Measurements from ENCODE around the gene RNU6-9.

RNU6-9 gene

GRCh38 chr19:926589-927350, 33.5 kb downstream of the RNU6-9 start:
- no peaks in the 10 kb centered on the region for H3K27me3 Mint-ChIP-seq
- peaks cover 3% of the 10 kb centered on the region for H3K4me1 Mint-ChIP-seq (ENCODE audit: low read depth)
- H3K36me3 Mint-ChIP-seq, result no peaks in the 10 kb centered on the region
- no peak overlapping the region for H3K27ac Mint-ChIP-seq
- peak overlapping the region; percentile 77 for H3K4me3 Mint-ChIP-seq
- H3K9me3 Mint-ChIP-seq (ENCODE audit: low read depth), result no peaks in the 10 kb centered on the region

GRCh38 chr19:927351-927779, 34.1 kb downstream of the RNU6-9 start:
- H3K27me3 Mint-ChIP-seq, result no peaks in the 10 kb centered on the region
- H3K36me3 Mint-ChIP-seq, result no peaks in the 10 kb centered on the region
- no peaks in the 10 kb centered on the region for H3K9me3 Mint-ChIP-seq (ENCODE audit: low read depth)
- no peak overlapping the region for H3K4me3 Mint-ChIP-seq
- H3K4me1 Mint-ChIP-seq (ENCODE audit: low read depth), result peaks cover 6% of the 10 kb centered on the region
- no peak overlapping the region for H3K27ac Mint-ChIP-seq

GRCh38 chr19:927780-928401, 34.6 kb downstream of the RNU6-9 start:
- H3K4me1 Mint-ChIP-seq (ENCODE audit: low read depth), result peaks cover 9% of the 10 kb centered on the region
- H3K27me3 Mint-ChIP-seq, result no peaks in the 10 kb centered on the region
- no peaks in the 10 kb centered on the region for H3K9me3 Mint-ChIP-seq (ENCODE audit: low read depth)
- H3K27ac Mint-ChIP-seq, result no peak overlapping the region
- no peak overlapping the region for H3K4me3 Mint-ChIP-seq
- no peaks in the 10 kb centered on the region for H3K36me3 Mint-ChIP-seq

- H3K27ac Mint-ChIP-seq, result no peak overlapping the region
These were observed 35.4 kb downstream of the RNU6-9 start for GRCh38 chr19:928471-929202.

GRCh38 chr19:929203-929890, 36.1 kb downstream of the RNU6-9 start:
- H3K36me3 Mint-ChIP-seq, result no peaks in the 10 kb centered on the region
- H3K27me3 Mint-ChIP-seq, result no peaks in the 10 kb centered on the region
- H3K4me3 Mint-ChIP-seq, result no peak overlapping the region
- H3K4me1 Mint-ChIP-seq (ENCODE audit: low read depth), result peaks cover 10% of the 10 kb centered on the region
- H3K9me3 Mint-ChIP-seq (ENCODE audit: low read depth), result no peaks in the 10 kb centered on the region
- no peak overlapping the region for H3K27ac Mint-ChIP-seq

More at GRCh38 chr19:928471-929202, 35.4 kb downstream of the RNU6-9 start:
- Mint-ChIP-seq H3K27me3 (no peaks in the 10 kb centered on the region), H3K4me3 (no peak overlapping the region), H3K36me3 (no peaks in the 10 kb centered on the region), H3K4me1 (ENCODE audit: low read depth) (peaks cover 10% of the 10 kb centered on the region), H3K9me3 (ENCODE audit: low read depth) (no peaks in the 10 kb centered on the region)

DNA sequence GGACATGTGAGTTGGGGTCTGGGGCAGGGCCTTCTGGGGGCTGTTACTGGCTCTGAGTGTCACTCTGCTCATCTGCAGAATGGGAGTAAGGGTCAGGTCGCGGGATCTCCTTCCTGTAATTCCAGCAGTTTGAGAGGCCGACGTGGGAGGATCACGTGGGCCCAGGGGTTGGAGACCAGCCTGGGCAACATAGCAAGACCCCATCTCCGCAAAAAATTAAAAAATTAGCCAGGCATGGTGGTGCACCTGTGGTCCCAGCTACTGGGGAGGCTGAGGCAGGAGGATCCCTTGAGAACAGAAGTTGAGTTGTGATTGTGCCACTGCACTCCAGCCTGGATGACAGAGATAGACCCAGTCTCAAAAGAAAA, 36.6 kb downstream of the RNU6-9 start:
- H3K27ac Mint-ChIP-seq, result no peak overlapping the region
- H3K4me1 Mint-ChIP-seq (ENCODE audit: low read depth), result peaks cover 10% of the 10 kb centered on the region
- H3K36me3 Mint-ChIP-seq, result no peaks in the 10 kb centered on the region

GRCh38 chr19:931860-932647, 38.8 kb downstream of the RNU6-9 start:
- Mint-ChIP-seq H3K4me1 (ENCODE audit: low read depth) (peaks cover 12% of the 10 kb centered on the region), H3K36me3 (no peaks in the 10 kb centered on the region), H3K9me3 (ENCODE audit: low read depth) (no peaks in the 10 kb centered on the region), H3K4me3 (peak overlapping the region; percentile 32), H3K27ac (no peak overlapping the region), H3K27me3 (no peaks in the 10 kb centered on the region)

More for the DNA sequence above, 36.6 kb downstream of the RNU6-9 start:
- Mint-ChIP-seq H3K27me3 (no peaks in the 10 kb centered on the region), H3K9me3 (ENCODE audit: low read depth) (no peaks in the 10 kb centered on the region), H3K4me3 (no peak overlapping the region)

- H3K4me3 Mint-ChIP-seq, result peak overlapping the region; percentile 62
These were observed 39.6 kb downstream of the RNU6-9 start for GRCh38 chr19:932648-933552.

GRCh38 chr19:933553-933882, 40.2 kb downstream of the RNU6-9 start:
- Mint-ChIP-seq H3K4me1 (ENCODE audit: low read depth) (peaks cover 21% of the 10 kb centered on the region), H3K27ac (no peak overlapping the region), H3K4me3 (no peak overlapping the region), H3K27me3 (no peaks in the 10 kb centered on the region), H3K9me3 (ENCODE audit: low read depth) (no peaks in the 10 kb centered on the region), H3K36me3 (no peaks in the 10 kb centered on the region)

More at GRCh38 chr19:932648-933552, 39.6 kb downstream of the RNU6-9 start:
- H3K9me3 Mint-ChIP-seq (ENCODE audit: low read depth), result no peaks in the 10 kb centered on the region
- peaks cover 18% of the 10 kb centered on the region for H3K4me1 Mint-ChIP-seq (ENCODE audit: low read depth)
- no peak overlapping the region for H3K27ac Mint-ChIP-seq
- H3K36me3 Mint-ChIP-seq, result no peaks in the 10 kb centered on the region
- H3K27me3 Mint-ChIP-seq, result no peaks in the 10 kb centered on the region

DNA sequence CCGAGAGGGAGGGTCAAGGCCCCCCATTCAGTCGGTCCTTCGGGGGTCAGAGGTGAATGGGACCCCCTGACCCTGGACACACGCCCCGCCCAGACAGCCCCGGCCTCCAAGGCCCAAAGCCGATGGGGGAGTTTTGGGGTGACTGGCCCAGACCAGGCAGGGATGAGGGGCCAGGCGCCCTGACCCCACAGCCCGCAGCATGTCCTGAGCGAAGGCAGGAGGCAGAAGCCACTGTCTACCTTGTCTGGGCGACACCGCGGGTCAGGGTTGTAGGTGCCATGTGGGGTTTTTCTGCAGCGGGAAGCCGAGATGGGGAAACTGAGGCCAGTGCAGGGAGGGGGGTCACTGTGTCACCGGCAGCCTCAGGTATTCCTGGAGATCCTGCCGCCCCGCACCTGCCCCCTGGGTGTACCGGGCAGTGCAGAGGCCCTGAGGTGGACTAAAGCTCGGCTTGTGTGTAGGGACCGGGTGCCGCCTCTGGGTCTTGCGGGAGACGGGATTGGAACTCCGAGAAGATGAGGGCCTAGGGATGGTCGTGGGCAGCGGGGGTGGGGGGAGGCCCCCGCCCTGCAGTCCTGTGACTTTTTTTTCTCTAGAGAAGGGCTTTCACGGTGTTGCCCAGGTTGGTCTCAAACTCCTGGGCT, 41.0 kb downstream of the RNU6-9 start:
- Mint-ChIP-seq H3K9me3 (ENCODE audit: low read depth) (no peaks in the 10 kb centered on the region), H3K4me1 (ENCODE audit: low read depth) (peaks cover 23% of the 10 kb centered on the region), H3K27ac (no peak overlapping the region), H3K4me3 (no peak overlapping the region), H3K27me3 (no peaks in the 10 kb centered on the region), H3K36me3 (no peaks in the 10 kb centered on the region)

DNA sequence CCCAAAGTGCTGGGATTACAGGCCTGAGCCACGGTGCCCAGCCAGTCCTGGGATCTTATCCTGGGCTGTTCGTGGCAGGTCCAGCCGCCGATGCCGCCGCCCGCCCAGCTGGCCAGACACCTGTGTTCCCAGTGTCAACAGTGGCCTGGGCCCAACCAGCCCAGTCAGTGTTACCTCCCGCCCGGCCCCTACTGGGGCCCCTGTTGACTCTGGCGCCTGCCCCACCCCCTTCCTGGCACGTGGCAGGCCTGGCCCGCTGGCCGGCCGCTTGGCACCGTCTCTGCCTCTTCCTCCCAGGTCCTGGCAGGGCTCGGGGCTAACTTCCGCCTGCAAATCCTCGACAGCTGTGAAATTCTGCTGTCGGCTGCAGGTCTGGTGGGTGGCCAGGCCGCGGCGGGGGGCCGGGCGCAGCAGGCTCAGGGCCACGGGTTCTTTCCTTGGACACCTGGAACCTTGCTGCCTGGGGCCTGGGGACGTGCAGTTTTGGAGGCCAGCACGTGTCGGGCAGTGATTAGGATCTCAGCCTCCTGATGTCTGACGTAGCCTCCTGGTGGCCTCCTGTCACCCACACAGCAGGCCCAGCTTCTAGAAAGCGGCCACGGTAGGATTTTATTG, 41.7 kb downstream of the RNU6-9 start:
- H3K27me3 Mint-ChIP-seq, result no peaks in the 10 kb centered on the region
- peaks cover 28% of the 10 kb centered on the region for H3K4me1 Mint-ChIP-seq (ENCODE audit: low read depth)
- H3K9me3 Mint-ChIP-seq (ENCODE audit: low read depth), result no peaks in the 10 kb centered on the region
- no peak overlapping the region for H3K27ac Mint-ChIP-seq
- H3K36me3 Mint-ChIP-seq, result no peaks in the 10 kb centered on the region
- H3K4me3 Mint-ChIP-seq, result no peak overlapping the region

DNA sequence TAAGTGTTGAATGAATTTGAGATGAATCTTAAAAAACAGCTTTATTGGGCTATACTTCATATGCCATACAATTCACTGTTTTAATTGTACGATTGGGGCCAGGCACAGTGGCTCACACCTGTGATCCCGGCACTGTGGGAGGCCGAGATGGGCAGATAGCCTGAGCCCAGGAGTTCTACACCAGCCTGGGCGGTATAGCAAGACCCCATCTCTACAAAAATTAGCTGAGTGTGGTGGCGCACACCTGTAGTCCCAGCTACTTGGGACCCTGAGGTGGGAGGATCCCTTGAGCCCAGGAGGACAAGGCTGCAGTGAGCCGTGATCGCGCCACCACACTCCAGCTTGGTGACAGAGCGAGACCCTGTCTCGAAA, 42.9 kb downstream of the RNU6-9 start:
- H3K4me1 Mint-ChIP-seq (ENCODE audit: low read depth), result peaks cover 32% of the 10 kb centered on the region
- H3K27ac Mint-ChIP-seq, result no peak overlapping the region
- H3K36me3 Mint-ChIP-seq, result no peaks in the 10 kb centered on the region

DNA sequence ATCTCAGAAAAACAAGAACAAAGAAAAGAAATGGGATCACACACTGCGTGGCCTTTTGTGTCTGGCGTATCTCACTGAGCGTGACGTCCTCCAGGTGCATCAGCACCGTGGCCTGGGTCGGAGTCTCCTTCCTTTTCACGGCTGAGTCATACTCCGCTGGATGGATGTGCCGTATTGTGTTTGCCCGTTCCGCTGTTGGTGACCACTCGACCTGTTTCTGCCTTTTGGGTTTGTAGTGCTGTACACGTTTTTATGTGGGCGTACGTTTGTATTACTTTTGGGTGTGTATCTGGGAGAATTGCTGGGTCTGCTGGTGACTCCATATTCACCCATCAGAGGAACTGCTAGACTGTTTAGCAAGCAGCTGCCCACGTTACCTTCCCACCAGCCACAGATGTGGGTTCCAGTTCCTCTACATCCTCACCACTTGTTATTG, 44.0 kb downstream of the RNU6-9 start:
- Mint-ChIP-seq H3K4me1 (ENCODE audit: low read depth) (peaks cover 32% of the 10 kb centered on the region), H3K27ac (no peak overlapping the region), H3K36me3 (no peaks in the 10 kb centered on the region), H3K9me3 (ENCODE audit: low read depth) (no peaks in the 10 kb centered on the region), H3K4me3 (peak overlapping the region; percentile 49), H3K27me3 (no peaks in the 10 kb centered on the region)

More for the DNA sequence above, 42.9 kb downstream of the RNU6-9 start:
- H3K27me3 Mint-ChIP-seq, result no peaks in the 10 kb centered on the region
- H3K4me3 Mint-ChIP-seq, result no peak overlapping the region
- H3K9me3 Mint-ChIP-seq (ENCODE audit: low read depth), result no peaks in the 10 kb centered on the region
